Heart left ventricle (tissue), 16 donors: ENCODE data around the gene TPSD1. TPM values are rescaled to one million over a fixed set of nuclear protein-coding genes. Genes with fewer than 3 reads are reported as not detected.
"Not testable (repeated sequence)": the region's sequence is repeated elsewhere in the genome, so short reads cannot be mapped to it uniquely, and the experiment has no call there.

Experiments
- ATAC-seq, 4 donors: fragments of 200-7000 bp; cut with Tn5 transposase; one replicate each; pipeline ENCODE4 v1.9.1; 2020 to 2022; ENCODE audit warnings: moderate library complexity in 4 of 4, mild to moderate bottlenecking in 3 of 4, moderate number of reproducible peaks in 1 of 4
- DNase-seq, 5 donors: peaks; one replicate each; pipeline ENCODE4 v3.0.0-alpha.2; 2020
- H3K27ac ChIP-seq, 12 donors: fragments of 200-600 bp; sonication (generic) in 4 of 12; one replicate each; pipeline versions ENCODE4 v1.5.0 to v1.8.0; 2016 to 2022; ENCODE audit warnings: mild to moderate bottlenecking in 2 of 12
- H3K27me3 ChIP-seq, 9 donors: fragments of 200-600 bp; sonication (generic) in 2 of 9; one replicate each; pipeline versions ENCODE4 v1.5.1 to v1.8.0; 2016 to 2022; ENCODE audit warnings: mild to moderate bottlenecking in 3 of 9
- H3K36me3 ChIP-seq, 9 donors: fragments of 200-600 bp; sonication (generic) in 2 of 9; one replicate each; pipeline versions ENCODE4 v1.5.0 to v1.8.0; 2018 to 2022; ENCODE audit warnings: mild to moderate bottlenecking in 2 of 9
- H3K4me1 ChIP-seq, 12 donors: fragments of 200-600 bp; sonication (generic) in 4 of 12; one replicate each; pipeline versions ENCODE4 v1.5.0 to v1.8.0; 2016 to 2022; ENCODE audit warnings: mild to moderate bottlenecking in 3 of 12
- H3K4me3 ChIP-seq, 12 donors: fragments of 200-600 bp; sonication (generic) in 4 of 12; one replicate each; pipeline versions ENCODE4 v1.5.0 to v1.8.0; 2017 to 2022; ENCODE audit warnings: mild to moderate bottlenecking in 9 of 12, moderate library complexity in 4 of 12
- H3K9me3 ChIP-seq, 12 donors: fragments of 200-600 bp; sonication (generic) in 4 of 12; one replicate each; pipeline versions ENCODE4 v1.5.0 to v1.8.0; 2016 to 2022; ENCODE audit warnings: mild to moderate bottlenecking in 1 of 12
- CTCF ChIP-seq, 12 donors: fragments of 200-600 bp; sonication (generic) in 4 of 12; IDR thresholded peaks; one replicate each; pipeline versions ENCODE4 v1.5.0 to v1.8.0; 2018 to 2022; ENCODE audit warnings: antibody characterized with exemption in 12 of 12, mild to moderate bottlenecking in 5 of 12
- POLR2A ChIP-seq, 2 donors: fragments of 450-650 bp; IDR thresholded peaks; one replicate each; pipeline ENCODE4 v1.6.1; 2017; ENCODE audit warnings: antibody characterized with exemption in 2 of 2, mild to moderate bottlenecking in 2 of 2, moderate library complexity in 2 of 2
- WGBS, 4 donors: extraction: QIAGEN DNeasy Blood & Tissue Kit in 2 of 4; methylation state at CpG; one replicate each; pipeline versions ENCODE4 v1.1.5 to v1.1.7; 2013 to 2018; 5-methylcytosine and 5-hydroxymethylcytosine counted together
- intact Hi-C, 10 donors: fragments of 100-400 bp; cut with DNase I; formaldehyde crosslinking; loops; one replicate each; pipeline versions ENCODE4 v1.11.1 to v1.14.2; 2022
- polyA plus RNA-seq, 2 donors: library from polyadenylated mRNA; stranded (reverse); fragments of 200-250 nt; gene quantifications; one replicate each; pipeline ENCODE4 v1.2.3, GENCODE V29; 2013
- total RNA-seq, 9 donors: library from RNA; depleted of rRNA in 2 of 9; stranded (reverse); fragments of >200 nt in 2 of 9; fragmentation: NEBNext Ultra II Directional in 3 of 9; extraction: Animal tissue kit (Norgen Biotek cat#: 25700) in 3 of 9; gene quantifications; one replicate each; pipeline versions ENCODE4 v1.1.0 to v1.2.4, GENCODE V29; 2016 to 2023
- donor health status: ischemic (EF 13 %, LVEDD 7.1; RV severe dilation, severe dysfunction).
- donor health status: healthy with polysubstance abuse.
- donor health status: DM: no; HTN: yes; CAD: no.
- donor health status: DM: no; HTN: no; CAD: no.
- donor health status: ischemic (EF 25% LVEDD 6.9; RV normal size, moderate dysfunction).
- donor health status: ischemic (EF 25% LVEDD 5.7; RV mildly dilated, moderate dysfunction).
- donor health status: healthy.
- donor health status: DM: yes; HTN: yes; CAD: no.
- donor health status: ischemic (EF 35%, LVEDD 5.7; RV mildly dilated, moderate dysfunction).
- donor health status: nonischemic (EF 11% LVEDD 7.7; RV severe dilation, severe dysfunction).
- donor health status: DM: yes; HTN: yes; CAD: no.
- donor health status: PGD.
- donor health status: ischemic (EF 29% LVEDD 5.4; RV normal size, mild dysfunction).
- donor health status: nonischemic (EF 23%, LVEDD 6.1; RV moderate dilation, normal function).

The TPSD1 gene
- total and polyA plus RNA-seq, 11 donors = 0.17 to 0.38 TPM; not detected in 9

GRCh38 chr16:1244881-1245280 lies 11.0 kb upstream of the TPSD1 start:
- no peak overlapping the region for H3K27ac ChIP-seq
- ATAC-seq = no peak
- WGBS, 4 donors = 63 to 83% (median 77%) methylated on average over 8 to 12 of the region's 12 CpGs
- H3K9me3 ChIP-seq = no peaks in the 10 kb centered on the region
- no peaks in the 10 kb centered on the region for H3K4me1 ChIP-seq
- DNase-seq = peak in 1 of 5 donors; percentile 16
- H3K36me3 ChIP-seq = no peaks in the 10 kb centered on the region
- intact Hi-C loops = no loop called here
- H3K27me3 ChIP-seq = peaks cover 0 to 23% (median 3%) of the 10 kb centered on the region in 9 donors
- TF ChIP-seq POLR2A (IDR thresholded peaks at IDR 0.05) (no peak), CTCF (IDR thresholded peaks at IDR 0.05) (no peak)
- H3K4me3 ChIP-seq = no peak overlapping the region

GRCh38 chr16:1245452-1246020 lies 10.3 kb upstream of the TPSD1 start:
- peak in 1 of 5 donors; percentile 18 for DNase-seq
- intact Hi-C loops = no loop called here
- Histone ChIP-seq H3K4me1 (no peaks in the 10 kb centered on the region), H3K27me3 (peaks cover 0 to 23% (median 3%) of the 10 kb centered on the region in 9 donors), H3K9me3 (no peaks in the 10 kb centered on the region), H3K36me3 (no peaks in the 10 kb centered on the region), H3K27ac (no peak overlapping the region), H3K4me3 (no peak overlapping the region)
- ATAC-seq = no peak
- WGBS, 4 donors = 53 to 62% (median 60%) methylated on average over 11 to 22 of the region's 22 CpGs
- TF ChIP-seq CTCF (IDR thresholded peaks at IDR 0.05) = no peak
- TF ChIP-seq POLR2A (IDR thresholded peaks at IDR 0.05) = no peak

- H3K27ac ChIP-seq, H3K4me3 ChIP-seq, H3K36me3 ChIP-seq, H3K4me1 ChIP-seq, H3K9me3 ChIP-seq, intact Hi-C loops, ATAC-seq: not testable (repeated sequence)
- DNase-seq = peak in 1 of 5 donors; percentile 10
- H3K27me3 ChIP-seq = peaks cover 0 to 23% (median 3%) of the 10 kb centered on the region in 9 donors
- WGBS, 4 donors = 85 to 86% (median 85%) methylated on average over 12 to 14 of the region's 14 CpGs
These were observed 7.8 kb upstream of the TPSD1 start for GRCh38 chr16:1247903-1248537.

- H3K36me3 ChIP-seq, intact Hi-C loops, H3K9me3 ChIP-seq, H3K27ac ChIP-seq, H3K4me3 ChIP-seq, H3K4me1 ChIP-seq: not testable (repeated sequence)
- H3K27me3 ChIP-seq = peaks cover 0 to 20% (median 3%) of the 10 kb centered on the region in 9 donors
- DNase-seq = peak in 1 of 5 donors; percentile 13
- 52 to 70% methylated on average over 4 of the region's 43 CpGs; no CpG with 5 or more reads in 2 of the 4 donors for WGBS, 4 donors
- ATAC-seq = peak; percentile 27 to 79 (median 48)
These were observed 6.7 kb upstream of the TPSD1 start for GRCh38 chr16:1249031-1249755.

GRCh38 chr16:1253701-1254364 lies 2.0 kb upstream of the TPSD1 start:
- ATAC-seq = peak in 3 of 4 donors; percentile 44 to 73 (median 51)
- H3K4me1 ChIP-seq, H3K4me3 ChIP-seq, H3K9me3 ChIP-seq, H3K36me3 ChIP-seq, H3K27ac ChIP-seq, intact Hi-C loops, DNase-seq: not testable (repeated sequence)
- no CpG with 5 or more reads among the region's 47 CpGs for WGBS, 4 donors
- H3K27me3 ChIP-seq = peaks cover 0 to 19% (median 1%) of the 10 kb centered on the region in 9 donors

GRCh38 chr16:1254821-1255220 lies 1.0 kb upstream of the TPSD1 start:
- H3K9me3 ChIP-seq, H3K36me3 ChIP-seq, DNase-seq, ATAC-seq, H3K4me1 ChIP-seq, intact Hi-C loops, H3K27ac ChIP-seq, H3K4me3 ChIP-seq: not testable (repeated sequence)
- H3K27me3 ChIP-seq = peaks cover 4 to 28% (median 11%) of the 10 kb centered on the region in 9 donors
- 87 to 88% methylated on average over 3 of the region's 3 CpGs; no CpG with 5 or more reads in 2 of the 4 donors for WGBS, 4 donors

- DNase-seq, ATAC-seq, H3K36me3 ChIP-seq, H3K9me3 ChIP-seq, H3K27ac ChIP-seq, H3K4me1 ChIP-seq, intact Hi-C loops, H3K4me3 ChIP-seq: not testable (repeated sequence)
- WGBS, 4 donors = 74 to 88% (median 81%) methylated on average over 6 to 23 of the region's 23 CpGs
- peaks cover 4 to 42% (median 22%) of the 10 kb centered on the region in 9 donors for H3K27me3 ChIP-seq
These were observed 516 bp downstream of the TPSD1 start for GRCh38 chr16:1256296-1256873.
